BJ (cell line): ENCODE results near the gene HID1. TPM values are rescaled to one million over a fixed set of nuclear protein-coding genes. Genes with fewer than 3 reads are reported as not detected.

Experiments used
- CTCF ChIA-PET: fragments of 350-600 bp; formaldehyde crosslinking; extraction: SDS; loops from one replicate; lab custom pipeline; 2021; ENCODE audit warnings: antibody characterized with exemption, inconsistent platforms; lab: Yijun Ruan, JAX
- POLR2A ChIA-PET: fragments of 300-600 bp; sonication (Branson Sonifier 250); formaldehyde crosslinking; extraction: SDS; loops from one replicate; lab custom pipeline; 2021; ENCODE audit warnings: antibody characterized with exemption; lab: Charles Lee
- DNase-seq: peaks from one replicate; pipeline ENCODE4 v3.0.0-alpha.2; 2011; ENCODE audit warnings: low read depth
- H3K27me3 ChIP-seq: 2 replicates; pipeline ENCODE4 v1.6.0; 2011; ENCODE audit warnings: low read length; ENCODE audit not compliant: control insufficient read depth, insufficient read depth
- H3K36me3 ChIP-seq: 2 replicates; pipeline ENCODE4 v1.5.1; 2011; ENCODE audit warnings: low read length; ENCODE audit not compliant: control insufficient read depth, insufficient read depth
- H3K4me3 ChIP-seq: 2 replicates; pipeline ENCODE4 v1.5.1; 2011; ENCODE audit warnings: low read depth, mild to moderate bottlenecking, control low read depth, low read length
- polyA plus RNA-seq: library from polyadenylated mRNA; depleted of rRNA; stranded (reverse); fragments of >200 nt; gene quantifications from 2 replicates; pipeline ENCODE4 v1.2.3, GENCODE V29; 2011
- TF ChIP-seq, protein P1 (sequence below): IDR thresholded peaks from 2 replicates; pipeline ENCODE4 v1.5.1; 2011; ENCODE audit warnings: low read depth, mild to moderate bottlenecking, control low read depth, inconsistent platforms, low read length, moderate library complexity; ENCODE audit not compliant: insufficient read depth

HID1 gene
- polyA plus RNA-seq, 1 experiment, result 1.8 TPM

DNA sequence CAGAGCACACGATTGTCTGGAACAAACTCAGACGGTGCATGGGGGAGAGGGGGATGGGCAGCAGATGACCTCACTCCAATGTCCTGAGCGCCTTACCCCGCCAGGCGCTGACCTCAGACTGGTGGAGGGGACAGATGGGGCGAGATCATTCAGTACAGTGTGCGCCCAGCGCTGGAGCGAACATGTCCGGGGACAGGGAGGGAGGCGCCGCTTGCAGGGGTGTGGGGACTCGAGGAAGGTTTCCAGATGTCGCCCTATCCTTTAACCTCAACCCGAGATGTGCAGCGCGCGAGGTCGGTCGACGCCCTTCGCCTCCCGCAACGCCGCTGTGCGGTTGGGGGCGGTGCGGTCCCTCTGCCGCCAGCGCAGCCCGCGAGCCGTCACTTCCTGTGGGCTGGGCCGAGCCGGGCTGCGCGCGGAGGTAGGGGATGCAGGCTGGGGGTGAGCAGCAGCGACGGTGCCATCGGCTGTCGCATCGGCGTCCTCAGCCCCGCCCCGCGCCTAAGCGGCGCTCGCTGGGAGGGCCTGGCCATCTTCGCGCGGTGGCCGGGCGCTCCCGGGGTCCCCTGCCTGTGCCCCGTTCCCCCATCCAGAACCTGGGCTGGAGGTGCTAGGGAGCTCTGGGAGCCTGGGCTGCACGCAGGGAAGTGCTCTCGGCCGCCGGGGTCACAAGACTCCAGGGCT lies 9.6 kb upstream of the HID1 start:
- ChIA-PET POLR2A (interaction anchor here (0.6 to 0.9 kb wide), 2 partner anchors 30 to 34 kb away, joined by 3 to 10 read pairs; partner anchors contain the start of gene MRPL58), CTCF (interaction anchor here (0.9 to 2.5 kb wide), 4 partner anchors 9 to 149 kb away, joined by 3 to 15 read pairs (median 4); partner anchors contain the start of genes HID1 and NT5C)
- TF ChIP-seq, protein P1, sequence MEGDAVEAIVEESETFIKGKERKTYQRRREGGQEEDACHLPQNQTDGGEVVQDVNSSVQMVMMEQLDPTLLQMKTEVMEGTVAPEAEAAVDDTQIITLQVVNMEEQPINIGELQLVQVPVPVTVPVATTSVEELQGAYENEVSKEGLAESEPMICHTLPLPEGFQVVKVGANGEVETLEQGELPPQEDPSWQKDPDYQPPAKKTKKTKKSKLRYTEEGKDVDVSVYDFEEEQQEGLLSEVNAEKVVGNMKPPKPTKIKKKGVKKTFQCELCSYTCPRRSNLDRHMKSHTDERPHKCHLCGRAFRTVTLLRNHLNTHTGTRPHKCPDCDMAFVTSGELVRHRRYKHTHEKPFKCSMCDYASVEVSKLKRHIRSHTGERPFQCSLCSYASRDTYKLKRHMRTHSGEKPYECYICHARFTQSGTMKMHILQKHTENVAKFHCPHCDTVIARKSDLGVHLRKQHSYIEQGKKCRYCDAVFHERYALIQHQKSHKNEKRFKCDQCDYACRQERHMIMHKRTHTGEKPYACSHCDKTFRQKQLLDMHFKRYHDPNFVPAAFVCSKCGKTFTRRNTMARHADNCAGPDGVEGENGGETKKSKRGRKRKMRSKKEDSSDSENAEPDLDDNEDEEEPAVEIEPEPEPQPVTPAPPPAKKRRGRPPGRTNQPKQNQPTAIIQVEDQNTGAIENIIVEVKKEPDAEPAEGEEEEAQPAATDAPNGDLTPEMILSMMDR, result no peak
- Histone ChIP-seq H3K4me3 (peak overlapping the region; percentile 61), H3K27me3 (peaks cover 1% of the 10 kb centered on the region; the same call in 1 of the 2 replicates), H3K36me3 (no peaks in the 10 kb centered on the region)
- DNase-seq, result no peak

DNA sequence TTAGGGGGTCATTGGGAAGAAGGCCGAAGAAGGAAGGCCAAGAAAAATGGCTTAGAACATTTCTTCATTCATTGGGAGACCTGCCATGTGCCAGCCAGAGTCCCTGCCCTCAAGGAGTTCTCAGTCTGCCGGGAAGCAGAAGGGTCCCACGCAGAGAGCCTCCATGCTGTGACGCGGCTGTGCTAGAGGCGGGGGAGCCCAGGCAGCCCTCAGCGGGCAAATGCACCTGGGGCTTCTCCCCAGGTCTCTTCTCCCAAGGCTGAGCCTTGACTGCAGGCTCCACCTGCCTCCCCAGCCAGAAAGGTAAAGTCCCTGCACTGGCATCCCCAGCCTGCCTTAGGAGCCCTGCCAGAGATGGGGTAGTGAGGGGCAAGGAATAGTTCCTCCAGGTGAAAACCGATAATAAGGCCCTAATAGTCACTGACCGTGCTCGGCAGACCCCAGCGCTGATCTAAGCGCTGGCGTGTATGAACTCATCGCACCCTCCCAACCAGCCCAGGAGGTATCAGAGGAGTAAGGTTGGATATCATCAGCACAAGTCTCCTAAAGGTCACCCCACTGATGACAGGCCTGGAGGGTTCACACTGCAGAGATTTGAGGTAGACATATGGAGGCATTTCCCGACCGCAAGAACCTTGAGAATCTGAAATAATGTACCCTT lies 8.9 kb upstream of the HID1 start:
- Histone ChIP-seq H3K27me3 (peaks cover 1% of the 10 kb centered on the region; the same call in 1 of the 2 replicates), H3K4me3 (peak overlapping the region; percentile 61), H3K36me3 (no peaks in the 10 kb centered on the region)
- CTCF ChIA-PET, result interaction anchor here (2.5 kb wide), 1 partner anchor 20 kb away, joined by 7 read pairs; no protein-coding TSS in a partner anchor
- no peak for DNase-seq
- TF ChIP-seq, protein P1, result no peak
- POLR2A ChIA-PET, result no interaction called here

DNA sequence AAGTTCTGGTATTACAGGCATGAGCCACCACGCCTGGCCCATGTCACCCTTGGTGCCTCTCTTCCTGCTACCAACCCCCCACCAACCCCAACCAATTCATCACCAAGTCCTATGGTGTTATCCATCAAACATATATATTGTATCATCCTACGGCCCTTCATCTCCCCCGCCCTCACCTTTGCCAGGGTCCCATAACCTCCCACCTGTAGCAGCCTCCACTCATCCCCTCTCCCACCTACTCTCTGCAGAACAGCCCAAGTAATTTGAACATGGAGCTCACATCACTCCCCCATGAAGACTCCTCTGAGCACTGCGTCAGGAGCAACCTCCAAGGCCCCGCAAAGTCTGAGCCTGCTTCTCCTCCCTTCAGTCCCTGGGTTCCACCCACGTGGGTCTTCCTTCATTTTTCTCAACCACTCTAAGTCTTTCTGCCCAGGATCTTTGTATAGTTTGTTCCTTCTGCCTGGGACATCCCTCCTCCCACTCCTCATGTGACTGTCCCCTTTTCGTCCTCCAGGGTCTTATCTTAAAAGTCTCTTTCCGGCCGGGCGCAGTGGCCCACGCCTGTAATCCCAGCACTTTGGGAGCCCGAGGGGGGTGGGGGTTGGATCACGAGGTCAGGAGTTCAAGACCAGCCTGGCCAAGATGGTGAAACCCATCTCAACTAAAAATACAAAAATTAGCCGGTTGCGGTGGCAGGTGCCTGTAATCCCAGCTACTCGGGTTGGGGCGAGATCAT lies 7.0 kb upstream of the HID1 start:
- ChIA-PET POLR2A (no interaction called here), CTCF (interaction anchor here (2.5 kb wide), 1 partner anchor 18 kb away, joined by 7 read pairs; no protein-coding TSS in a partner anchor)

DNA sequence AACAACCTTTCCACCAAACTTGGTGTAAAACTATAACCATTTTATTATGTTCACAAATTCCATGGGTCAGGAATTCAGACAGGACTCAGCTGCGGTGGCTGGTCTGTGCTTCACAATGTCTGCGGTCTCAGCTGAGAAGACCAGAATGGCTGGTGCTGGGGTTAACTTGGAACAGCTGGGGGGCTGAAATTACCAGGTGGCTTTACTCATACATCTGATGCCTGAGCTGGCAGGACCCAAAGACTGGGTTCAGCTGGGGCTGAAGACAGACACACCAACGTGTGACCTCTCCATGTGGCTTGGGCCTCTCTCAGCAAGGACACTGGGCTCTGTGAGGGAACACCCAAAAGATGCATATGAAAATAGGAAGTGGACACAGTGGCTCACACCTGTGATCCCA lies 5.7 kb upstream of the HID1 start:
- H3K36me3 ChIP-seq, result no peaks in the 10 kb centered on the region

More for the DNA sequence above, 7.0 kb upstream of the HID1 start:
- TF ChIP-seq, protein P1, result no peak
- H3K27me3 ChIP-seq, result peaks cover 1% of the 10 kb centered on the region; the same call in 1 of the 2 replicates
- H3K36me3 ChIP-seq, result no peaks in the 10 kb centered on the region
- no peak for DNase-seq
- H3K4me3 ChIP-seq, result no peak overlapping the region

More for the DNA sequence above, 5.7 kb upstream of the HID1 start:
- Histone ChIP-seq H3K4me3 (no peak overlapping the region), H3K27me3 (peaks cover 1% of the 10 kb centered on the region)
- DNase-seq, result no peak
- TF ChIP-seq, protein P1, result no peak
- CTCF ChIA-PET, result interaction anchor here (1.0 to 1.5 kb wide), 2 partner anchors 9 to 17 kb away, joined by 3 to 5 read pairs; partner anchors contain the start of gene CDR2L
- POLR2A ChIA-PET, result no interaction called here
